HG02981 (cell line): Measurements from ENCODE around the gene KRTAP3-2.

Experiments
- ATAC-seq: cut with Tn5 transposase; IDR thresholded peaks from one replicate; pipeline ENCODE4 v1.9.1; 2021; ENCODE audit warnings: mild to moderate bottlenecking, moderate library complexity; ENCODE audit not compliant: unreplicated experiment

The KRTAP3-2 gene

DNA sequence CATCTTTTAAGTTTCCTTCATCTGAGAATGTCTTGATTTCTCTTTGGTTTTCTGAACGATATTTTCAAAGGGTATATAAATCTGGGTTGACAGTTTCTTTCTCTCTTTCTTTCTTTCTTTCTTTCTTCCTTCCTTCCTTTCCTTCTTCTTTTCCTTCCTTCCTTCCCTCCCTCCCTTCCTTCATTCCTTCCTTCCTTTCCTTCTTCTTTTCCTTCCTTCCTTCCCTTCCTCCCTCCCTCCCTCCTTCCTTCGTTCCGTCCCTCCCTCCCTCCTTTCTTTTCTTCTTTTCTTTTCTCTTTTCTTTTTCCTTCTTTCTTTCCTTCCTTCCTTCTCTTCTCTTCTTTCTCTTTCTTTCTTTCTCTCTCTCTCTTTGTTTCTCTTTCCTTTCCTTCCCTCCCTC lies 25.3 kb downstream of the KRTAP3-2 start:
- ATAC-seq, result no peak

GRCh38 chr17:40967582-40967981 lies 32.1 kb downstream of the KRTAP3-2 start:
- no peak for ATAC-seq

- no peak for ATAC-seq
Observed at GRCh38 chr17:40966848-40967247, 32.9 kb downstream of the KRTAP3-2 start, which contains the start of gene KRT39. TSS of gene KRT39 (minus strand) at chr17:40966948. CDS start at chr17:40966856, 92 bp downstream.

DNA sequence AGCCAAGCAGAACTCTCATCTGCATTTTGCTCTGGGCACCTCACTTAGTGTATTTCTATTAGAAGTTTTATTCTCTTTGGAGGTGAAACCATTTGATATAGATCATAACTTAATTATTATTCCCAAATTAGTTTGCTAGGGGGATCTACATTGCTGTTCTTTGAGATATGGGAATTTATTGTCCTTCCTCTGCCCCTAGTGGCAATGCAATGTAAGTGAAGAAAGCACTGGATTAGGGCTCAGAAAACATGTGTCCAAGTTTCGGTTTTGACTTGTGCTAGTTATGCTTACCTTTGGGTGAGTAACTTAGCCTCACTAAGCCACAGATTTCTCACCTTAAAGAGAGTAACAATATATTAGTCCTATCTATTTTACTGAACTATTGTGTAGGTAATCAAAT lies 35.9 kb downstream of the KRTAP3-2 start:
- ATAC-seq, result no peak

- ATAC-seq, result no peak
Observed at GRCh38 chr17:40962059-40962561, 37.6 kb downstream of the KRTAP3-2 start.

DNA sequence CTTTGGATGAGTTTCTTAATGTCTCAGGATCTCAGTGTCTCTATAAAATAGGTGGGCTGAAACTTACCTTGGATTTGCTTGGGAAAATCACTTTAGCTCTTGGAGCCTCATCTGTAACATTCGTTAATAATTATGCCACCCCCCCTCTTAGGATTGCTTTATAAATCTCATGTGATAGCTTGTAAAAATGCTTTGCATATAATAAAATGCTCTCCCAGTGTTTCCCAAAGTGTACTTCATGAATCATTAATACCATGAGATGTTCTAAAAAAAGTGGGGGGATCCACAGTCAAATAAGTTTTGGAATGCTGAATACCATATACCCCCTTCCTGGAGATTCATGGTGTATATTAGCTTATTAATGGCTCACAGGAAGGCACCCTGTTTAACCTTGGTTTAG lies 38.1 kb downstream of the KRTAP3-2 start:
- ATAC-seq, result no peak

GRCh38 chr17:40960144-40960543 lies 39.6 kb downstream of the KRTAP3-2 start:
- ATAC-seq, result no peak

DNA sequence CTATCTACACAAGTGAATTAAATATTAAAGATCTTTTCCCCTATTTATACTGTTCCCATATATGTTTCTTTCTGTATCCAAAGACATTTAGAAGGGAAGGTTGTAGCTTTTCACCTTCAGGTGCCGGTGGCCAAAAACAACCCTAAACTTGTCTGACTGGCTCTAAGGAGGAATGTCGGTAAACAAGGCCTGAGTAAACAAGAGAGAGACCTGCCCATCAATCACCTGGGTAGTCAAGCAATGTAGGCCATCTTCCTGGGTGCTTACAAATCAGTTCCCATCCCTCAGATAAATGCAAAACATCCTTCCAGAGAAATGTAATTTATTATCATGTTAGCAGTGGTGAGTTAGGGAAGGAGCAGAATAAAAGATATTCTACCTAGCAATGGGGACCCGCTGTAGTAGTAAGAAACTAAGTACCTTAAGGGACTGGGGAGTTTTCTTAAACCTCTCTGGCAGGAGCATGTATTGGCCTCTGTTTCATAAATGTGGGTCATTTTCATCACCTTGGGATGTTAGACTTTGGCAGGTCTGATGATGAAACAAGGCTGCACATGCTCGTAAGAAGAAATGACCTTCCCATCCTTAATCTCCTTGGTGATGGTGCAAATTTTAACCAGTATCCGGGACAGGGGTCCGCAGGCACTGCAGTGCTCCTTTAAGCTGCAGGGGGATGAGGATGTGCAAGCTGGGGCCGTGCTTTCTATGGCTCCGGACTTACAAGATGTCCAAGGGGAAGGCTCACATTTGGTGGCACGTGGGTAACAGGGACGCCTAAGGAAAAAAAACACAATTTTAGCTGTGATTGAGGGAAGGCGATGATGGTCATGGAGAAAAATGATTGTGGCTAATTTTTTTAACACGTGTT lies 41.4 kb downstream of the KRTAP3-2 start:
- ATAC-seq, result no peak

DNA sequence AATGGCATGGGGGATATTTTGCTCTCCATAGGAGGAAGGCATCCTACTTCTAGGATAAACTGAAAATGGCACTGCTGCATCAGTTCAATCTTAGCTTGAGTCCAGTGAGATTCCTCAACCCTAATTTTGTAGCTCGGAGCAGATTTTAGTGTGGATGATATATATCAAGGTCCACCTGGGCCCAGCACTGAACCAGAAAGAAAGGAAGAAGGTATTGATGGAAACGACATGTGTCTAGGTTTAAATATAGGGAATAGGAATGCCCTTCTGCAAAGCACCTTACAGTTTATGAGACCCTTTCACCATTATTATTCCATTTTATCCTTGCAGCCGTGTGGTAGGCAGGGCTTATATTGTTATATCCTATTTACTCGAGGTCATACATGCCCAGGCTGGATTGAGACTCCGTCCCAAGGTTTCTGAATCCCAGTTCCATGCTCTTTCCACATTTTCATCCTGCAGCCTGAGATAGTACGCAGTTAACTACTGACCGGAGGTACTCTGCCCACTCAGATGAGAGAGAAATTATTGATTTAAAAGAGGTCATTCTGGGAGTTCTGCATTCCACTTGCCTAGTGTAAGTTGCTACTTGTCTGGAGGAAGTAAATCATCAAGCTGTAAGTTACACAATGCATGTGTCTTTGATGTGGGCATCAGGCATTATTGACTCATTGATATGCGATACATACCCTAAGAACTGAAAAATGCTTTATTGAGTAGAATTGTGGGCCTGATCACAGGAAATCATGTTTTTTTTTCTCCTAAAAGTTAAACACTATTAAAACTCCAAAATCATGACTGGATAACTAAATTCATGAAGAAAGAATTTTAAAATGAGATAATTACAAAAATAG lies 43.1 kb downstream of the KRTAP3-2 start:
- no peak for ATAC-seq

- ATAC-seq, result no peak
Observed at GRCh38 chr17:40953881-40954280, 45.8 kb downstream of the KRTAP3-2 start.

- ATAC-seq, result no peak
Observed at GRCh38 chr17:40952661-40953060, 47.0 kb downstream of the KRTAP3-2 start.

DNA sequence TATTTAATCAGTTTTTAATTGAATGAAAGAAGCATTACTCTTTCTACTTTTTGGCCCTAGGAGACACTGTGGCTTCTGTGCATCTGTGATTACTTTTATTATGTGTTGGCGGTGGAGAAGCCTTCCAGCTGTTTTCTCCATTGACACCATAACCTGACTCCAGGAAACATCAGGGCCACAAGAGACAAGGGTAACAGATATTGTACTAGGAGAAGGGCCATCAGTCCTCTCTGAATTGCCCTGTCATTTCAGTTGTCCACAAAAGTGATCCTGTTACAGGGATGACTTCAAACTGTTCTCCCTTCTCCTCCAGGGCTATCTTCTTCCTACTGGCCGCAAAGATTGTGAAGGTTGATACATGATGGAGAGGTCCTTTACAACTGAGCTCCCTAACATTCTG lies 47.6 kb downstream of the KRTAP3-2 start:
- ATAC-seq, result no peak

GRCh38 chr17:40951011-40951622 lies 48.6 kb downstream of the KRTAP3-2 start:
- ATAC-seq, result no peak

DNA sequence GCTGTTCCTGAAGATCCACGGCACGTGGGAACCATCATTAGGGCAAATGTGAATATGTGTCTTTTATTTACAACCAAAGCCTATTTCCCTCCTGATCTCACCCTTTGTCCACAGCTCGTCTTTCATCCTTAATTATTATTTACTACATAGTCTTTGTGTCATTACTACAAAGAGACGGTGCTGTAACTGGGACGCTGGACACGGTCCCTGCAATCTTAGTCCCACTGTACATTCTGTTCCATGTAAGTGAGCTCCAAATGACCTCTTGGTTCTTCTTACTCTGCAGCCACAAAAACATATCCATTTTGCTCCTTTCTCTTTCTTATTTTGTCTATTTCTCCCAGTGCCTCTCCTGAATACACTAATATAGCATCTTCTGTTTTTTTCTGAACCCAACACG lies 49.5 kb downstream of the KRTAP3-2 start:
- ATAC-seq, result no peak

DNA sequence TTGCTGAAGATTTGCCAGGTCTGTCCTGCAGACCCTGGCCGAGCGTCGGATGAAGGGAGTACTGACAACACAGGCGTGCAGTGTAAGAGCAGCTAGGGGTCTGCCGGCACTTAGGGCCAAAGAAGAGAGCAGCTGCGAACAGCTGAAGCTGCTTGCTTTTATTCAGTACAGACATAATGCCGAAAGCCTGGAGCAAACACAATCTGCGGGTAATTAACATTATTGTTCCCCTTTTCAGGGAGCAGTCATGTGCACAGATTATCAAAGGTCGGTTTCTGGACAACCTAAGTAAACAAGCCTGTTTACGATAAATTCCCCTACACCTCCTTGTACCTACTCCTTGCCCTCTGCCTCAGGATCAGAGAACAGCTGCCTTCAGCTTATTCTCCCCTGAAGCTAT lies 50.3 kb downstream of the KRTAP3-2 start:
- no peak for ATAC-seq
